ENCODE results near the gene SUSD4.

- TF ChIP-seq TCF12 (IDR thresholded peaks at IDR 0.05; ENCODE audit: low read depth, low read length) (no peak), CTCF (IDR thresholded peaks at IDR 0.05; ENCODE audit: control extremely low read depth in 1 of 3, insufficient read depth in 1 of 3, low read depth in 1 of 3, low read length in 3 of 3) (no peak), JUN (IDR thresholded peaks at IDR 0.05; ENCODE audit: low read depth, low read length) (no peak), EP300 (IDR thresholded peaks at IDR 0.05; ENCODE audit: borderline replicate concordance in 1 of 2, low read depth in 2 of 2, low read length in 2 of 2) (no peak), POLR2A (IDR thresholded peaks at IDR 0.05; ENCODE audit: control extremely low read depth in 1 of 2, low read depth in 2 of 2, low read length in 2 of 2) (no peak), TAF7 (optimal IDR thresholded peaks at IDR 0.05; ENCODE audit: borderline replicate concordance, low read depth, low read length) (no peak), CEBPB (IDR thresholded peaks at IDR 0.05; ENCODE audit: low read depth, low read length) (no peak), CBX5 (IDR thresholded peaks at IDR 0.05; ENCODE audit: low read depth, low read length) (no peak), MAX (IDR thresholded peaks at IDR 0.05) (no peak), POLR2AphosphoS5 (IDR thresholded peaks at IDR 0.05; ENCODE audit: low read depth, low read length) (no peak), HDAC6 (IDR thresholded peaks at IDR 0.05; ENCODE audit: low read depth, low read length) (no peak)
Measured at GRCh38 chr1:223411710-223412109, 47.7 kb upstream of the SUSD4 start.

Measured in H1 (cell line).